ENCODE results near the gene RP9. TPM values are rescaled to one million over a fixed set of nuclear protein-coding genes. Genes with fewer than 3 reads are reported as not detected.

RP9 gene
- total RNA-seq, 6 experiments from 2014 or later = 3.4 to 5.8 (median 4.8) TPM

GRCh38 chr7:33087356-33087755 is 21.8 kb downstream of the RP9 start:
- 18% methylated on average over 2 of the region's 2 CpGs for WGBS (ENCODE audit: insufficient coverage, low coverage, low lambda C conversion rate, missing lambda C conversion rate)
- DNase-seq = no peak
- Histone ChIP-seq H3K27ac (no peak overlapping the region), H3K27me3 (no peaks in the 10 kb centered on the region), H3K9me3 (no peaks in the 10 kb centered on the region), H3K36me3 (no peaks in the 10 kb centered on the region), H3K4me1 (no peaks in the 10 kb centered on the region), H3K4me3 (no peak overlapping the region)
- ATAC-seq = no peak
- intact Hi-C loops (cut with DNase I) = no loop called here
- TF ChIP-seq CTCF (IDR thresholded peaks at IDR 0.05) = no peak
- TF ChIP-seq POLR2A (IDR thresholded peaks at IDR 0.05) = no peak

GRCh38 chr7:33079763-33080690 is 29.2 kb downstream of the RP9 start:
- no peaks in the 10 kb centered on the region for H3K27me3 ChIP-seq
- DNase-seq (no peak), ATAC-seq (no peak)
- H3K27ac ChIP-seq = no peak overlapping the region
- no peak overlapping the region for H3K4me3 ChIP-seq
- H3K9me3 ChIP-seq = no peaks in the 10 kb centered on the region
- H3K4me1 ChIP-seq = no peaks in the 10 kb centered on the region
- no peak for TF ChIP-seq CTCF (IDR thresholded peaks at IDR 0.05)
- TF ChIP-seq POLR2A (IDR thresholded peaks at IDR 0.05) = no peak
- WGBS (ENCODE audit: insufficient coverage, low coverage, low lambda C conversion rate, missing lambda C conversion rate) = 65% methylated on average over 9 of the region's 9 CpGs
- intact Hi-C loops (cut with DNase I) = no loop called here
- no peaks in the 10 kb centered on the region for H3K36me3 ChIP-seq

DNA sequence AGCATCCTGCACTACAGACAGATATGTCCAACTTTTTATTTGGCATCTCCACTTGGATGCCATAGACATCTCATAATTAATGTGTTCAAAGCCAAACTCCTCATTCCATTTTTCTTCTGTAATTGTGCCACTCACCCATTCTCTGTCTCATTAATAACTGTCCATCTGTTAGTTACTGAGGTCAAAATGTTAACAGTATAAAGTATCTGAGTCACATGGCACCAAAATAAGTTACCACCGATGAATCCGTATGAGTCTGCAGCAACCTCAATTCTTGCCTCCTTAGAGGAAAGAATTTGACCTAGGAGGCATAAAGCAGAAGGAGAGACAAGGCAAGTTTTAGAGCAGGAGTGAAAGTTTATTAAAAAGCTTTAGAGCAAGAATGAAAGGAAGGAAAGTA is 30.1 kb downstream of the RP9 start:
- 84% methylated on average over 2 of the region's 2 CpGs for WGBS (ENCODE audit: insufficient coverage, low coverage, low lambda C conversion rate, missing lambda C conversion rate)

GRCh38 chr7:33076737-33077136 is 32.5 kb downstream of the RP9 start:
- Histone ChIP-seq H3K9me3 (no peaks in the 10 kb centered on the region), H3K4me1 (no peaks in the 10 kb centered on the region), H3K27me3 (no peaks in the 10 kb centered on the region), H3K36me3 (no peaks in the 10 kb centered on the region), H3K27ac (no peak overlapping the region), H3K4me3 (no peak overlapping the region)
- TF ChIP-seq POLR2A (IDR thresholded peaks at IDR 0.05) (no peak), CTCF (IDR thresholded peaks at IDR 0.05) (no peak)
- WGBS (ENCODE audit: insufficient coverage, low coverage, low lambda C conversion rate, missing lambda C conversion rate) = 54% methylated on average over 3 of the region's 3 CpGs
- intact Hi-C loops (cut with DNase I) = no loop called here
- DNase-seq (no peak), ATAC-seq (no peak)

More for the DNA sequence above, 30.1 kb downstream of the RP9 start:
- no peaks in the 10 kb centered on the region for H3K27me3 ChIP-seq
- no peaks in the 10 kb centered on the region for H3K4me1 ChIP-seq
- TF ChIP-seq CTCF (IDR thresholded peaks at IDR 0.05) = no peak
- no peak for TF ChIP-seq POLR2A (IDR thresholded peaks at IDR 0.05)
- ATAC-seq (no peak), DNase-seq (no peak)
- H3K27ac ChIP-seq = no peak overlapping the region
- H3K4me3 ChIP-seq = no peak overlapping the region
- H3K36me3 ChIP-seq = no peaks in the 10 kb centered on the region
- intact Hi-C loops (cut with DNase I) = no loop called here
- H3K9me3 ChIP-seq = no peaks in the 10 kb centered on the region

All from right lobe of liver (tissue), 6 donors.